ENCODE results near the gene STK24. TPM values are rescaled to one million over a fixed set of nuclear protein-coding genes. Genes with fewer than 3 reads are reported as not detected.

Gene STK24
- total RNA-seq, 1 donor from 2014 or later = 92.3 TPM

DNA sequence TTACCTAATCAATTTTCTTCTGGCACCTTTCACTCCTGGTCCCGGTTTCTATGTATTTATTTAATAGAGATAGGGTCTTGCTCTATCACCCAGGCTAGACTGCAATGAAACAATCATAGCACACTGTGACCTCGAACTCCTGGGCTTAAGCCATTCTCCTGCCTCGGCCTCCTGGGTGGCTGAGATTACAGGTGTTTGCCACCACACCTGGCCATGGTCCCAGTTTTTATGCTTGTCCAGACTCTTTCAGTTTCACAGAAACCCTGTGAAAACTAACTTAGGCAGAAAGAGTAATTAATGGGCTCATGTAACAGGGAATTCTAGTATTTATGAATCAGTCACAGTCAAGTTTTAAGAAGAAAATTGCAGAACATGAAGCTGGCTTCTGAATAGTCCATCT, 9.0 kb upstream of the STK24 start:
- Mint-ChIP-seq H3K36me3 (ENCODE audit: low read depth, unreplicated experiment) (no peaks in the 10 kb centered on the region), H3K9me3 (ENCODE audit: unreplicated experiment) (no peaks in the 10 kb centered on the region), H3K4me1 (ENCODE audit: unreplicated experiment) (no peaks in the 10 kb centered on the region), H3K4me3 (ENCODE audit: unreplicated experiment) (no peak overlapping the region), H3K27me3 (ENCODE audit: unreplicated experiment) (peaks cover 1% of the 10 kb centered on the region), H3K27ac (ENCODE audit: unreplicated experiment) (no peak overlapping the region)
- TF ChIP-seq CTCF (IDR thresholded peaks at IDR 0.05; ENCODE audit: unreplicated experiment) = no peak
- no peak for DNase-seq (ENCODE audit: low spot score)

GRCh38 chr13:98585398-98585754, 8.5 kb upstream of the STK24 start:
- Mint-ChIP-seq H3K36me3 (ENCODE audit: low read depth, unreplicated experiment) (no peaks in the 10 kb centered on the region), H3K4me1 (ENCODE audit: unreplicated experiment) (peaks cover under 1% of the 10 kb centered on the region), H3K27ac (ENCODE audit: unreplicated experiment) (no peak overlapping the region), H3K27me3 (ENCODE audit: unreplicated experiment) (peaks cover 1% of the 10 kb centered on the region), H3K9me3 (ENCODE audit: unreplicated experiment) (no peaks in the 10 kb centered on the region), H3K4me3 (ENCODE audit: unreplicated experiment) (no peak overlapping the region)
- no peak for DNase-seq (ENCODE audit: low spot score)
- no peak for TF ChIP-seq CTCF (IDR thresholded peaks at IDR 0.05; ENCODE audit: unreplicated experiment)

- Mint-ChIP-seq H3K36me3 (ENCODE audit: low read depth, unreplicated experiment) (no peaks in the 10 kb centered on the region), H3K4me3 (ENCODE audit: unreplicated experiment) (no peak overlapping the region), H3K4me1 (ENCODE audit: unreplicated experiment) (peaks cover 6% of the 10 kb centered on the region), H3K27me3 (ENCODE audit: unreplicated experiment) (peaks cover 3% of the 10 kb centered on the region), H3K9me3 (ENCODE audit: unreplicated experiment) (no peaks in the 10 kb centered on the region), H3K27ac (ENCODE audit: unreplicated experiment) (no peak overlapping the region)
- TF ChIP-seq CTCF (IDR thresholded peaks at IDR 0.05; ENCODE audit: unreplicated experiment) = no peak
- DNase-seq (ENCODE audit: low spot score) = no peak
Observed at GRCh38 chr13:98584668-98585397, 7.9 kb upstream of the STK24 start.

- Mint-ChIP-seq H3K27ac (ENCODE audit: unreplicated experiment) (no peak overlapping the region), H3K4me3 (ENCODE audit: unreplicated experiment) (no peak overlapping the region), H3K9me3 (ENCODE audit: unreplicated experiment) (no peaks in the 10 kb centered on the region), H3K27me3 (ENCODE audit: unreplicated experiment) (peaks cover 8% of the 10 kb centered on the region), H3K36me3 (ENCODE audit: low read depth, unreplicated experiment) (no peaks in the 10 kb centered on the region), H3K4me1 (ENCODE audit: unreplicated experiment) (peaks cover 19% of the 10 kb centered on the region)
- DNase-seq (ENCODE audit: low spot score) = no peak
- no peak for TF ChIP-seq CTCF (IDR thresholded peaks at IDR 0.05; ENCODE audit: unreplicated experiment)
Observed at GRCh38 chr13:98582947-98583346, 6.0 kb upstream of the STK24 start.

GRCh38 chr13:98581971-98582702, 5.2 kb upstream of the STK24 start:
- H3K9me3 Mint-ChIP-seq (ENCODE audit: unreplicated experiment) = no peaks in the 10 kb centered on the region
- DNase-seq (ENCODE audit: low spot score) = no peak
- H3K4me1 Mint-ChIP-seq (ENCODE audit: unreplicated experiment) = peaks cover 24% of the 10 kb centered on the region
- no peak for TF ChIP-seq CTCF (IDR thresholded peaks at IDR 0.05; ENCODE audit: unreplicated experiment)
- H3K4me3 Mint-ChIP-seq (ENCODE audit: unreplicated experiment) = no peak overlapping the region
- no peaks in the 10 kb centered on the region for H3K36me3 Mint-ChIP-seq (ENCODE audit: low read depth, unreplicated experiment)
- H3K27ac Mint-ChIP-seq (ENCODE audit: unreplicated experiment) = no peak overlapping the region
- peaks cover 11% of the 10 kb centered on the region for H3K27me3 Mint-ChIP-seq (ENCODE audit: unreplicated experiment)

Measured in endothelial cell (in vitro differentiated cells).